Right lobe of liver (tissue), 4 donors: ENCODE data around the gene ALPG.

ENCODE experiments used
- CTCF ChIP-seq, 4 donors: fragments of 200-600 bp in 3 of 4; fragments of 450-650 bp in 1 of 4; IDR thresholded peaks; one replicate each; pipeline versions ENCODE4 v1.5.1 to v1.8.0; 2016 to 2022; ENCODE audit warnings: antibody characterized with exemption in 4 of 4, mild to moderate bottlenecking in 2 of 4
- POLR2A ChIP-seq: fragments of 450-650 bp; IDR thresholded peaks from one replicate; pipeline ENCODE4 v1.6.1; 2017; ENCODE audit warnings: antibody characterized with exemption, mild to moderate bottlenecking
- donor health status: DM: no; HTN: no; CAD: no.
- donor health status: DM: no; HTN: no; CAD: no.
- donor health status: DM: no; HTN: yes; CAD: no.

GRCh38 chr2:232386740-232387450 is 19.7 kb upstream of the ALPG start:
- TF ChIP-seq CTCF (IDR thresholded peaks at IDR 0.05) (no peak), POLR2A (no peak)
